ENCODE data around the gene KIF15.

- TF ChIP-seq ESRRA (IDR thresholded peaks at IDR 0.05; ENCODE audit: borderline replicate concordance, low read length) (no peak), CTCF (IDR thresholded peaks at IDR 0.05) (no peak), SREBF2 (IDR thresholded peaks at IDR 0.05) (no peak), HMGXB4 (CRISPR knock-in tag; IDR thresholded peaks at IDR 0.05; ENCODE audit: borderline replicate concordance) (no peak), JUNB (IDR thresholded peaks at IDR 0.05) (no peak), SMC3 (IDR thresholded peaks at IDR 0.05) (no peak), POLR2A (IDR thresholded peaks at IDR 0.05; ENCODE audit: low read length) (no peak)
Observed at GRCh38 chr3:44874308-44874707, 112.7 kb downstream of the KIF15 start, which contains the start of gene TGM4.

Data from A549 (cell line).